Panc1 (cell line): Measurements from ENCODE around the gene GPRIN2. TPM values are rescaled to one million over a fixed set of nuclear protein-coding genes. Genes with fewer than 3 reads are reported as not detected.

ENCODE experiments used
- ATAC-seq: fragments of 200-7000 bp; cut with Tn5 transposase; 2 replicates; pipeline ENCODE4 v1.9.1; 2020; ENCODE audit warnings: mild to moderate bottlenecking, moderate library complexity
- BruUV-seq: library from RNA; stranded (reverse); fragments of 400-500 nt; replicated peaks from 2 replicates; lab custom pipeline; 2021; lab: Mats Ljungman, UMichigan
- CTCF ChIA-PET: fragments of 300-600 bp; sonication (Branson Sonifier 250); formaldehyde crosslinking; loops from one replicate; lab custom pipeline; 2022; ENCODE audit warnings: antibody characterized with exemption; lab: Charles Lee
- POLR2A ChIA-PET: fragments of 300-600 bp; sonication (Branson Sonifier 250); formaldehyde crosslinking; loops from one replicate; lab custom pipeline; 2022; ENCODE audit warnings: antibody characterized with exemption; lab: Charles Lee
- DNase-seq: peaks from one replicate; pipeline ENCODE4 v3.0.0-alpha.2; 2010; ENCODE audit warnings: low read depth, low spot score
- H3K27ac ChIP-seq: 2 replicates; pipeline ENCODE4 v1.5.1; 2011; ENCODE audit warnings: mild to moderate bottlenecking, low read length, inconsistent platforms
- H3K27me3 ChIP-seq: fragments of 200-500 bp; sonication (Bioruptor generic); 2 replicates; pipeline ENCODE4 v1.6.0; 2014; ENCODE audit warnings: low read length, inconsistent platforms; ENCODE audit not compliant: control insufficient read depth, insufficient read depth
- H3K36me3 ChIP-seq: fragments of 200-500 bp; sonication (Bioruptor generic); 2 replicates; pipeline ENCODE4 v1.5.1; 2014; ENCODE audit warnings: inconsistent platforms, mild to moderate bottlenecking, low read length, moderate library complexity; ENCODE audit not compliant: control insufficient read depth, insufficient read depth
- H3K4me1 ChIP-seq: 2 replicates; pipeline ENCODE4 v1.5.1; 2011; ENCODE audit warnings: inconsistent platforms, mild to moderate bottlenecking, low read length, moderate library complexity; ENCODE audit not compliant: control insufficient read depth, insufficient read depth
- H3K4me3 ChIP-seq, 2 experiments: 2 replicates each; pipeline ENCODE4 v1.5.1; 2011 to 2012; ENCODE audit warnings: low read depth in 2 of 2, low read length in 2 of 2, mild to moderate bottlenecking in 2 of 2, inconsistent platforms in 1 of 2, moderate library complexity in 1 of 2
- H3K9me3 ChIP-seq: fragments of 200-500 bp; sonication (Bioruptor generic); 2 replicates; pipeline ENCODE4 v1.5.1; 2014; ENCODE audit warnings: low read depth, mild to moderate bottlenecking, inconsistent platforms, low read length, moderate library complexity; ENCODE audit not compliant: control insufficient read depth, insufficient read depth
- POLR2AphosphoS5 ChIP-seq: IDR thresholded peaks from 2 replicates; pipeline ENCODE4 v1.6.1; 2012; ENCODE audit warnings: mild to moderate bottlenecking, low read depth, low read length, moderate library complexity
- SIN3A ChIP-seq: IDR thresholded peaks from 2 replicates; pipeline ENCODE4 v1.6.1; 2012; ENCODE audit warnings: low read depth, mild to moderate bottlenecking, low read length, moderate library complexity, borderline replicate concordance; ENCODE audit not compliant: insufficient read depth
- TCF7L2 ChIP-seq: IDR thresholded peaks from 2 replicates; pipeline ENCODE4 v1.6.1; 2011; ENCODE audit warnings: mild to moderate bottlenecking, low read depth, low read length, inconsistent platforms
- in situ Hi-C: cut with HindIII; loops from 2 replicates; pipeline ENCODE4 v1.10.0; 2016; ENCODE audit warnings: low sequenced_read_pairs, low pct_unique_long_range_greater_than_20kb
- intact Hi-C: fragments of 100-400 bp; cut with micrococcal nuclease; formaldehyde crosslinking; loops from one replicate; pipeline ENCODE4 v1.10.0; 2022; ENCODE audit not compliant: unreplicated experiment
- total RNA-seq: library from RNA; stranded (reverse); gene quantifications from one replicate; pipeline ENCODE4 v1.2.1, GENCODE V29; 2021; ENCODE audit not compliant: unreplicated experiment
- TF ChIP-seq, protein P1 (sequence below): fragments of 450-650 bp; IDR thresholded peaks from 2 replicates; pipeline ENCODE4 v1.5.1; 2017; ENCODE audit warnings: mild to moderate bottlenecking
- TF ChIP-seq, protein P2 (sequence below), 2 experiments: IDR thresholded peaks; 2 replicates each; pipeline ENCODE4 v1.6.1; 2011 to 2012; ENCODE audit warnings: low read depth in 2 of 2, control low read depth in 1 of 2, low read length in 1 of 2, mild to moderate bottlenecking in 1 of 2, moderate library complexity in 1 of 2; ENCODE audit not compliant: insufficient read depth in 1 of 2

GPRIN2 gene
- total RNA-seq, 1 experiment from 2014 or later = 12.9 TPM

DNA sequence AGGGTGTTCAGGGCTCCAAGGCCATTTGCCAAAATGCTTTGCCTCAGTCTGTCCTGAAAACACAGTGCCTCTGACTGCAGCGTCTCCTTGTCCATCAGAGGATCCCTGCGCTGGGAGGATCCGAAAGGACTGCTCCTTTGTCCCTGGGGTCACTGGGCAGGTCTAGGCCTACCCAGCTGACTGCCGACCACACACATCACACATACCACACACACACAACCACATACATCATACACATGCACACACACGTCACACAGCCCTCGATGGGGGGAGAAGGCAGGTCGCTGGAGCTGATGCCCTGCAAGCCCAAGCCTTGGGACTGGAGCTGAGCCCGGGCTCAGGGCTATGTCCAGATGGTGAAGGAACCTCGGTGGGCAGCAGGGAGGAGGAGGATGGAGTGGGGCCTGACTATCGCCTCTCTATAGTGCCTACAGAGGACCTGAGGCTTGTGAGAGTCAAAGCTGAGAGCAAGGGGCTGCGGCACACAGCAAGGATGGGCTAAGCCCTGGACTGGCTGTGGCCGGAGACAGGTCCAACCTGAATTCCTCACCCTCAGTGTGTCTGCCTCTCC, 29.1 kb downstream of the GPRIN2 start:
- ATAC-seq (no peak), DNase-seq (no peak)
- Histone ChIP-seq H3K27me3 (no peaks in the 10 kb centered on the region), H3K4me1 (peaks cover 52% of the 10 kb centered on the region), H3K36me3 (no peaks in the 10 kb centered on the region), H3K9me3 (no peaks in the 10 kb centered on the region), H3K4me3 (no peak overlapping the region), H3K27ac (peak overlapping the region; percentile 74)
- ChIA-PET CTCF (no interaction called here), POLR2A (interaction anchor here (0.7 kb wide), 1 partner anchor 12 kb away, joined by 3 read pairs; no protein-coding TSS in a partner anchor)
- in situ Hi-C loops (no loop called here), intact Hi-C loops (no loop called here)
- TF ChIP-seq, protein P1, sequence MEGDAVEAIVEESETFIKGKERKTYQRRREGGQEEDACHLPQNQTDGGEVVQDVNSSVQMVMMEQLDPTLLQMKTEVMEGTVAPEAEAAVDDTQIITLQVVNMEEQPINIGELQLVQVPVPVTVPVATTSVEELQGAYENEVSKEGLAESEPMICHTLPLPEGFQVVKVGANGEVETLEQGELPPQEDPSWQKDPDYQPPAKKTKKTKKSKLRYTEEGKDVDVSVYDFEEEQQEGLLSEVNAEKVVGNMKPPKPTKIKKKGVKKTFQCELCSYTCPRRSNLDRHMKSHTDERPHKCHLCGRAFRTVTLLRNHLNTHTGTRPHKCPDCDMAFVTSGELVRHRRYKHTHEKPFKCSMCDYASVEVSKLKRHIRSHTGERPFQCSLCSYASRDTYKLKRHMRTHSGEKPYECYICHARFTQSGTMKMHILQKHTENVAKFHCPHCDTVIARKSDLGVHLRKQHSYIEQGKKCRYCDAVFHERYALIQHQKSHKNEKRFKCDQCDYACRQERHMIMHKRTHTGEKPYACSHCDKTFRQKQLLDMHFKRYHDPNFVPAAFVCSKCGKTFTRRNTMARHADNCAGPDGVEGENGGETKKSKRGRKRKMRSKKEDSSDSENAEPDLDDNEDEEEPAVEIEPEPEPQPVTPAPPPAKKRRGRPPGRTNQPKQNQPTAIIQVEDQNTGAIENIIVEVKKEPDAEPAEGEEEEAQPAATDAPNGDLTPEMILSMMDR = no peak
- no peak for TF ChIP-seq TCF7L2
- TF ChIP-seq POLR2AphosphoS5 = no peak
- TF ChIP-seq, protein P2, sequence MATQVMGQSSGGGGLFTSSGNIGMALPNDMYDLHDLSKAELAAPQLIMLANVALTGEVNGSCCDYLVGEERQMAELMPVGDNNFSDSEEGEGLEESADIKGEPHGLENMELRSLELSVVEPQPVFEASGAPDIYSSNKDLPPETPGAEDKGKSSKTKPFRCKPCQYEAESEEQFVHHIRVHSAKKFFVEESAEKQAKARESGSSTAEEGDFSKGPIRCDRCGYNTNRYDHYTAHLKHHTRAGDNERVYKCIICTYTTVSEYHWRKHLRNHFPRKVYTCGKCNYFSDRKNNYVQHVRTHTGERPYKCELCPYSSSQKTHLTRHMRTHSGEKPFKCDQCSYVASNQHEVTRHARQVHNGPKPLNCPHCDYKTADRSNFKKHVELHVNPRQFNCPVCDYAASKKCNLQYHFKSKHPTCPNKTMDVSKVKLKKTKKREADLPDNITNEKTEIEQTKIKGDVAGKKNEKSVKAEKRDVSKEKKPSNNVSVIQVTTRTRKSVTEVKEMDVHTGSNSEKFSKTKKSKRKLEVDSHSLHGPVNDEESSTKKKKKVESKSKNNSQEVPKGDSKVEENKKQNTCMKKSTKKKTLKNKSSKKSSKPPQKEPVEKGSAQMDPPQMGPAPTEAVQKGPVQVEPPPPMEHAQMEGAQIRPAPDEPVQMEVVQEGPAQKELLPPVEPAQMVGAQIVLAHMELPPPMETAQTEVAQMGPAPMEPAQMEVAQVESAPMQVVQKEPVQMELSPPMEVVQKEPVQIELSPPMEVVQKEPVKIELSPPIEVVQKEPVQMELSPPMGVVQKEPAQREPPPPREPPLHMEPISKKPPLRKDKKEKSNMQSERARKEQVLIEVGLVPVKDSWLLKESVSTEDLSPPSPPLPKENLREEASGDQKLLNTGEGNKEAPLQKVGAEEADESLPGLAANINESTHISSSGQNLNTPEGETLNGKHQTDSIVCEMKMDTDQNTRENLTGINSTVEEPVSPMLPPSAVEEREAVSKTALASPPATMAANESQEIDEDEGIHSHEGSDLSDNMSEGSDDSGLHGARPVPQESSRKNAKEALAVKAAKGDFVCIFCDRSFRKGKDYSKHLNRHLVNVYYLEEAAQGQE (IDR thresholded peaks at IDR 0.05; ENCODE audit: insufficient read depth in 1 of 2, low read depth in 2 of 2, low read length in 1 of 2) = no peak
- TF ChIP-seq SIN3A = no peak
- BruUV-seq = no TSS peak

DNA sequence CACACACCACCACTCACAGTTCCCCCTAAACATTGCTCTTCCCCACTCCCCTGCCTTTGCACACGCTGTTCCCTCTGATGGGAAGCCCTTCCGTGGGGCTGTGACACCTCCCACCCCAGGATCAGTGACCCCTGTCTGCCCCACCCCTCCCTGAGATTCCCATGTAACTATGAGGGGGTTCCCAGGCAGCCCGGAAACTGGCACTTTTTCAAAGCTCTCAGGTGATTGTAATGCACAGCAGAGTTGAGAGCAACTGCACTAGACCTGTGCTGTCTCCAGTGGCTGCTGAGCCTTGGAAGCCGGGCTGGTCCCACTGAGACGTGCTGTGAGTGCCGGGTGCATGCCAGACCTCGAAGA, 29.8 kb downstream of the GPRIN2 start:
- Histone ChIP-seq H3K4me1 (peaks cover 53% of the 10 kb centered on the region), H3K27ac (peak overlapping the region; percentile 74), H3K9me3 (no peaks in the 10 kb centered on the region), H3K27me3 (no peaks in the 10 kb centered on the region), H3K36me3 (no peaks in the 10 kb centered on the region), H3K4me3 (no peak overlapping the region)
- intact Hi-C loops (no loop called here), in situ Hi-C loops (no loop called here)
- BruUV-seq = no TSS peak
- TF ChIP-seq POLR2AphosphoS5 (peak; percentile 42; the same call in 1 of the 2 replicates), TCF7L2 (no peak)
- POLR2A ChIA-PET = interaction anchor here (0.7 kb wide), 1 partner anchor 13 kb away, joined by 3 read pairs; no protein-coding TSS in a partner anchor
- CTCF ChIA-PET = no interaction called here
- ATAC-seq (peak; percentile 21), DNase-seq (no peak)
